ENCODE measurements around the gene AQP7.
"Not testable (repeated sequence)": the region's sequence is repeated elsewhere in the genome, so short reads cannot be mapped to it uniquely, and the experiment has no call there.

AQP7 gene

GRCh38 chr9:33402371-33402770 lies at the start of gene AQP7:
TSS of gene AQP7 (minus strand) at chr9:33402568. CDS start at chr9:33401262, 1,306 bp downstream.
- DNase-seq (ENCODE audit: low read depth in 1 of 2, low spot score in 1 of 2); in situ Hi-C loops (cut with HindIII; ENCODE audit: low pct_unique_long_range_greater_than_20kb, low sequenced_read_pairs): not testable (repeated sequence)

DNA sequence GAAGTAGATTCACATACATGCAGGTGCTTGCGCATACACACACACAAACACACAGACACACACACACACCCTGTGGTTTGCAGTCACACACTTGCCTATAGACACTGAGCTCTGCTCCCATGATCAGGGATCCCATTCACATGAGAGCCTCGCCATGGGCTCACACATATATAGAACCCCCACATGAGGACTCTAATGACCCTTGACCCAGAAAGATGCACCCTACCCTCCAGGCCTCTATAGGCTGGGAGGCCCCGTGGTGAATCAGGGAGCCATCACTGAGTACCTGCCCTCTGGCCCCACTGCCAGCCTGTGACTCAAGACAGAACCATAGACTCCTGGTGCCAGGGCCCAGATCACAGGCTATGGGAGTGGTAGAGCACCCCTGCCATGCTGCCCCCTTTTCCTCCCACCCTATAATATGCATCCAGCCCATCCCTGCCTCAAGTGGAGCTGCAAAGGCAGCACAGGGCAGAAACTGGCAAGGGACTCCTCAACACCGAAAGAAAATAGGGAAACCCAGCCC lies 48.3 kb upstream of the AQP7 start:
- no peak for TF ChIP-seq JUND (IDR thresholded peaks at IDR 0.05; ENCODE audit: low read depth)
- no peak for DNase-seq (ENCODE audit: low read depth in 1 of 2, low spot score in 1 of 2)
- in situ Hi-C loops (cut with HindIII; ENCODE audit: low pct_unique_long_range_greater_than_20kb, low sequenced_read_pairs) = no loop called here

DNA sequence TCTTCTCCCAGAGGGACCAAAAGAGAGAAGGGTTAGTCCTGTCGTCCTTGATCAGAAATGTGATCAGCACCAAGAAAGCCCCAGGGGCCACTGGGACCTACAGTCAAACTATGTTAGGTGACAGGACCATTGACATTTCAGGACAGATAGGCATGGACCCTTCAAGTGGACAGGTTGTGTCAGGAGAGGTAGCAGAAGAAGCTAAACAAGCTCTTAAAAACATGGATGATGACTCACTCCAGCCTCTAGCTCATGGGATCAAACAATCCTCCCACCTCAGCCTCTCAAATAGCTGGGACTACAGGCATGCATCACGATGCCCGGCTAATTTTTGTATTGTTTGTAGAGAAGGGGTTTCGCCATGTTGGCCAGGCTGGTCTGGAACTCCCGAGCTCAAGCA lies 47.3 kb upstream of the AQP7 start:
- no peak for DNase-seq (ENCODE audit: low read depth in 1 of 2, low spot score in 1 of 2)
- no peak for TF ChIP-seq JUND (IDR thresholded peaks at IDR 0.05; ENCODE audit: low read depth)
- in situ Hi-C loops (cut with HindIII; ENCODE audit: low pct_unique_long_range_greater_than_20kb, low sequenced_read_pairs) = no loop called here

GRCh38 chr9:33447799-33448553 lies 45.6 kb upstream of the AQP7 start:
- no peak for TF ChIP-seq JUND (IDR thresholded peaks at IDR 0.05; ENCODE audit: low read depth)
- no peak for DNase-seq (ENCODE audit: low read depth in 1 of 2, low spot score in 1 of 2)
- in situ Hi-C loops (cut with HindIII; ENCODE audit: low pct_unique_long_range_greater_than_20kb, low sequenced_read_pairs) = no loop called here

DNA sequence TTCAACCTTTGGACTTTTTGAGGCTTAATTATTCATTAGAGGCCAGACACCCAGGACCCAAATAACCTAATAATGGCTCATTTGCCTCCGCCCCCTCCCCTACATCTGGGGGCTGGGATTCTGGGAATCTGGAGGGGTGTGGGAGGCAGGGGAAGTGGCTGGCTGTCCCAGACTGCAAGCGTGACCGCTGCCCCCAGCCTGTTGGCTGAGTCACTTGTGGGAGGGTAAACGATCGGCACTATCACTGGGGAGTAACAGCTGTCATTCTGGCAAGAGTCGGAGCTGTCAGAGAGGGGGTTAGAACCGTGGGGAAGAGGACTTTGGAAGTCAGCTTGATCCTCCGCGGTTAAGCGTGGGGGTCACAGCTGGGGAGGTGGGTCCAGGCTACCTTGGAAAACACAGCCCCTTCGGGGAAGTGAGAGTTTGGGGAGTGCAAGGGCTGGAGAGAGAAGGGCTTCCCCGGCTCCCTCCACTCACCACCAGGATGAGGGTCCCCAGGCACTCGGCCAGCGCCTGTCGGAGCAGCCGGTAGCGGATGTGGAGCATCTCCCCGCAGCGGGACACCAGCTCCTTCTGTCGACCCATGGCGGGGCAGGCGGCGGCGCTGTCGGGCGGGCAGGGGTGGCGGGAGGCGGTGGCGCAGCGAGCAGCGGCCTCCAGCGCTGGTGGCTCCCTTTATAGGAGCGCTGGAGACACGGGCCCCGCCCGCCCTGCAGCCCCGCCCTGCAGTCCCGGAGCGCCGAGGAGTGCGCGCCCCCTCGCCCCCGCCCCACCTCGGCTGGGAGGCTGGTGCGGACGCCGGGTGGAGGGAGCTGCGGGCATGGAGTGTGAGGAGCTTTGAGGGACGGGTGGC lies 44.8 kb upstream of the AQP7 start, which contains the start of gene AQP3:
TSS of gene AQP3 (minus strand) at position 648 of the 853 bp plus-strand sequence. CDS start at position 585, 63 bp downstream.
- no peak for TF ChIP-seq JUND (IDR thresholded peaks at IDR 0.05; ENCODE audit: low read depth)
- in situ Hi-C loops (cut with HindIII; ENCODE audit: low pct_unique_long_range_greater_than_20kb, low sequenced_read_pairs) = no loop called here

GRCh38 chr9:33446240-33446945 lies 44.0 kb upstream of the AQP7 start:
- TF ChIP-seq JUND (IDR thresholded peaks at IDR 0.05; ENCODE audit: low read depth) = no peak
- in situ Hi-C loops (cut with HindIII; ENCODE audit: low pct_unique_long_range_greater_than_20kb, low sequenced_read_pairs) = no loop called here
- no peak for DNase-seq (ENCODE audit: low read depth in 1 of 2, low spot score in 1 of 2)

More for the DNA sequence above, 44.8 kb upstream of the AQP7 start, which contains the start of gene AQP3:
- DNase-seq (ENCODE audit: low read depth in 1 of 2, low spot score in 1 of 2) = peak; percentile 53 to 57

DNA sequence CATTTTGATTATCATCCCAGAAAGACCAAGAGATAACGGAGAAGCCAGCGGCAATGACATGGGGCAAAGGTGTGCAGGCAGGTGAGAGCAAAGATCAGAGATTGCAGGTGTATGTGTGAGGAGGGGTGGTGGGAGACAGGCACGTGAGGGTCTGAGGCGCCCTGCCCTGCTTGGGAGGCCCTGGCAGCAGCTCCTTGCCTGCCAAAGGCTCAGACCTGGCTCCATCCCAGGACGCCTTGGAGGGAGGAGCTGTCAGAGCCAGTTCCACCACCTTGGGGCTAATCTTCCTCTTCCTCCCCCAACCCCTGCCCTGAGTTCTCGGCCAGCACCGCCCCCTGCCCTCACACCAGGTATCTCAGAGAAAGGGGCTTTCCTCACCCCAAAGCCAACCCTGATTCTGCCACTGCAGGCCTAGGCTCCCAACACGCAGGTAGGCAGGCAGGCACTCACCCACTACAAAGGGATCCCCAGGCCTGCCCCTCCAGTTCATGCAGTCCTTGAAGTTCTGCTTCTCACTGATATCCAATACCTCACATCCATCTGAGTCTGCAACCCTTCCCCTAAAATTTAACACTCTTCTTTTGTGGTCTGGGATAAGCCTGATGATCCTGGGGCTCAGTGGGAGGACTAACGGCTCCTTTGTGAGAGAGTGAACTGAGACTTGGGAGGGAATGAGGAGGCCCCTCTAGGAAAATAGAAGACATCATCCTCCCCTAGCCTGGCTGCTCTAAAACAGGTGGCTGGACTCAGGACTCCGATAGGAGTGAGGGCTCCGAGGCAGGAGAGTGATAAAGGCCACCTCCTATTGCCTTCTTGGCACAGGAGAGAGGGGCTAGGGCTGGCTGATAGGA lies 43.2 kb upstream of the AQP7 start:
- in situ Hi-C loops (cut with HindIII; ENCODE audit: low pct_unique_long_range_greater_than_20kb, low sequenced_read_pairs) = no loop called here
- TF ChIP-seq JUND (IDR thresholded peaks at IDR 0.05; ENCODE audit: low read depth) = no peak
- DNase-seq (ENCODE audit: low read depth in 1 of 2, low spot score in 1 of 2) = peak; percentile 35 to 54

DNA sequence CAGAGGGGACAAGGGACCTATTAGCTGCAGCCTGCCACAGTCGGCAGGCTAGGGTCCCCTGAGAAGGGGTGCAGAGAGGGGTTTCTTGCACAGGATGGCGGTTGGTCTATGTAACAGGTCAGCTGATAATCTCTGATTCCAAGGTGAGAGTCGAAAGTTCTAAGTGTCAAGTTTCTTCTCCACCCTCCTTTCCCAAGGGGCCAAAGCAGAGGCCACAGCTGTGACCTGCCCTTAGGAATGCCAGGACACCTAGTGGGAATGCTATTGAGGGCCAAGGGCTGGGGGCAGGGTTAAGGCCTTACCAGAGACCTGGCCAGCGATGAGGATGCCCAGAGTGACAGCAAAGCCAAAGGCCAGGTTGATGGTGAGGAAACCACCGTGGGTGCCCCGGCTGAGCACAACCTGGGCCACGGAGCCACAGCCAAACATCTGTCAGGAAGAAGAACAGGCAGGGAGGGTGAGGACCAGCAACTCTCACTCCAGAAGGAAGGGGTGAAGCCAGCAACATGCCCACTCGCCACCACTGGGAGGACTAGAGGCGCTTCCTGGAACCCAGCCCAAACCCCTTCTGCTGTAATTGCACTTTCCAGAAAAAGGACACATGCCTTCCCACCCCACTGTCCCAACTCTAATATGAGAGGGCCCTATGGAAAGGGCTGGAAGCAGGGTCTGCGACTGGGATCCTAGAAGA lies 41.2 kb upstream of the AQP7 start:
- TF ChIP-seq JUND (IDR thresholded peaks at IDR 0.05; ENCODE audit: low read depth) = no peak
- no peak for DNase-seq (ENCODE audit: low read depth in 1 of 2, low spot score in 1 of 2)

DNA sequence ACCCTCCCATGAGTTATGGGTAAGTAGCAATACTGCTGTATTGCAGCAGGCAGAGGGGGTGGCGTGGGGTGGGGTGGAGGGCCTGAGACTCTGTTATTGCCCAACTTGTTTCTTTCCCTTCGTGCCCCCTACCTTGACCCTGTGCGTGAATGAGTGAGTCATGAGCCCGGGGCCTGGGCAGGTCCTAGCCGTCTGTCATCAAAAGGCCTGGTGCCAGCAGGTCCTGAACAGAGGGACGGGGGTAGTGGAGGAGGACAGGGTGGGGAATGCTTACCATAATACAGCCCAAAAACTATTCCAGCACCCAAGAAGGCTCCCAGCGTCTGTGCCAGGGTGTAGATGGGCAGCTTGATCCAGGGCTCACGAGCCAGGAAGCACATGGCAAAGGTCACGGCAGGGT lies 40.7 kb upstream of the AQP7 start:
- no peak for DNase-seq (ENCODE audit: low read depth in 1 of 2, low spot score in 1 of 2)
- in situ Hi-C loops (cut with HindIII; ENCODE audit: low pct_unique_long_range_greater_than_20kb, low sequenced_read_pairs) = no loop called here
- no peak for TF ChIP-seq JUND (IDR thresholded peaks at IDR 0.05; ENCODE audit: low read depth)

More for the DNA sequence above, 41.2 kb upstream of the AQP7 start:
- in situ Hi-C loops (cut with HindIII; ENCODE audit: low pct_unique_long_range_greater_than_20kb, low sequenced_read_pairs) = no loop called here

- in situ Hi-C loops (cut with HindIII; ENCODE audit: low pct_unique_long_range_greater_than_20kb, low sequenced_read_pairs) = no loop called here
- DNase-seq (ENCODE audit: low read depth in 1 of 2, low spot score in 1 of 2) = no peak
- no peak for TF ChIP-seq JUND (IDR thresholded peaks at IDR 0.05; ENCODE audit: low read depth)
Measured at GRCh38 chr9:33442125-33442524, 39.8 kb upstream of the AQP7 start.

DNA sequence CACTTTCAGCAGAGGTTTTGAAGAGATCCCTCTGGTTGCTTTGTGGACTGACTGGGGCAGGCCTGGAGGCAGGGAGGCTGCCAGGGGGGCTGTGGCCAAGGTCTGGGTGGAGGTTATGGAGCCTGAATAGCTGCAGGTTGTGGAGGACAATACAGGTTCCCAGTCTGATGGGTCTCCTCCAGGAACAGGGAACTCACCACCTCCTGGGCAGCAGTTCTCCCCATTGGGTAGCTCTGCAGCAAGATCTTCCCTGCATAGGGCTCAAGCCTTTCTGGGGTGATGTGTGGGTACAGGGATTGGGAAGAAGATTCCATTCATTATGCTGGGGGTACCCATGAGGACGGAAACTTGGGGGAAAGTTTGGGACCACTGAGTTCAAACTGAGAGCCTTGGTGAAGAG lies 38.2 kb upstream of the AQP7 start:
- TF ChIP-seq JUND (IDR thresholded peaks at IDR 0.05; ENCODE audit: low read depth) = no peak
- no peak for DNase-seq (ENCODE audit: low read depth in 1 of 2, low spot score in 1 of 2)
- in situ Hi-C loops (cut with HindIII; ENCODE audit: low pct_unique_long_range_greater_than_20kb, low sequenced_read_pairs) = no loop called here

Data from T47D (cell line).